GM19193 (cell line): Measurements from ENCODE around the gene PPM1A.

Experiments used
- POLR2A ChIP-seq: IDR thresholded peaks from 4 replicates; pipeline ENCODE4 v1.6.1; 2011; ENCODE audit not compliant: insufficient read depth, insufficient read length; ENCODE audit errors: extremely low read depth

Gene PPM1A

GRCh38 chr14:60248697-60249318 lies at the start of gene PPM1A:
Gene PPM1A, plus strand, starts transcription at chr14:60249221. Its CDS starts 33,483 bp downstream, at chr14:60282704.
- peak; percentile 91 for TF ChIP-seq POLR2A

GRCh38 chr14:60199321-60199720 lies 49.7 kb upstream of the PPM1A start:
- no peak for TF ChIP-seq POLR2A

- no peak for TF ChIP-seq POLR2A
Measured at GRCh38 chr14:60204104-60204842, 44.7 kb upstream of the PPM1A start.

GRCh38 chr14:60204843-60205774 lies 43.9 kb upstream of the PPM1A start:
- TF ChIP-seq POLR2A: peak; percentile 37

- no peak for TF ChIP-seq POLR2A
Measured at GRCh38 chr14:60206249-60206670, 42.8 kb upstream of the PPM1A start.

- TF ChIP-seq POLR2A: no peak
Measured at GRCh38 chr14:60206837-60207533, 42.0 kb upstream of the PPM1A start.

- TF ChIP-seq POLR2A: no peak
Measured at GRCh38 chr14:60210703-60211102, 38.3 kb upstream of the PPM1A start.

- no peak for TF ChIP-seq POLR2A
Measured at GRCh38 chr14:60211153-60211552, 37.9 kb upstream of the PPM1A start.

- peak; percentile 39 for TF ChIP-seq POLR2A
Measured at GRCh38 chr14:60212503-60213371, 36.3 kb upstream of the PPM1A start.

- no peak for TF ChIP-seq POLR2A
Measured at GRCh38 chr14:60214003-60214402, 35.0 kb upstream of the PPM1A start.

- no peak for TF ChIP-seq POLR2A
Measured at GRCh38 chr14:60214415-60215126, 34.5 kb upstream of the PPM1A start.

- no peak for TF ChIP-seq POLR2A
Measured at GRCh38 chr14:60215127-60215444, 33.9 kb upstream of the PPM1A start.

GRCh38 chr14:60215520-60216420 lies 33.3 kb upstream of the PPM1A start:
- no peak for TF ChIP-seq POLR2A

GRCh38 chr14:60217713-60218112 lies 31.3 kb upstream of the PPM1A start:
- no peak for TF ChIP-seq POLR2A
